RWPE2 (cell line): ENCODE measurements around the gene ASB2.

Experiments
- ATAC-seq: fragments of 200-7000 bp; cut with Tn5 transposase; 3 replicates; pipeline ENCODE4 v1.9.1; 2021; ENCODE audit warnings: low read depth
- DNase-seq: peaks from one replicate; pipeline ENCODE4 v3.0.0-alpha.2; 2020; ENCODE audit warnings: low spot score
- H3K27ac ChIP-seq: fragments of 450-650 bp; 2 replicates; pipeline ENCODE4 v1.5.1; 2017; ENCODE audit warnings: mild to moderate bottlenecking; ENCODE audit not compliant: poor library complexity, severe bottlenecking
- H3K27me3 ChIP-seq: fragments of 250-450 bp; sonication (Bioruptor Pico); 2 replicates; pipeline ENCODE4 v1.5.1; 2021; ENCODE audit warnings: mild to moderate bottlenecking, moderate library complexity; ENCODE audit not compliant: insufficient read depth, poor library complexity, severe bottlenecking
- H3K36me3 ChIP-seq: fragments of 250-450 bp; sonication (Bioruptor Pico); 2 replicates; pipeline ENCODE4 v1.5.1; 2020; ENCODE audit warnings: low read depth, mild to moderate bottlenecking, moderate library complexity
- H3K4me1 ChIP-seq: fragments of 250-450 bp; sonication (Bioruptor Pico); 2 replicates; pipeline ENCODE4 v1.5.1; 2021; ENCODE audit warnings: mild to moderate bottlenecking, moderate library complexity; ENCODE audit not compliant: insufficient read depth, poor library complexity, severe bottlenecking
- H3K4me3 ChIP-seq: fragments of 250-450 bp; sonication (Bioruptor Pico); 2 replicates; pipeline ENCODE4 v1.5.1; 2021; ENCODE audit warnings: mild to moderate bottlenecking, moderate library complexity; ENCODE audit not compliant: severe bottlenecking
- H3K9me3 ChIP-seq: fragments of 250-450 bp; sonication (Bioruptor Pico); 2 replicates; pipeline ENCODE4 v1.5.1; 2021; ENCODE audit warnings: mild to moderate bottlenecking, moderate library complexity; ENCODE audit not compliant: severe bottlenecking
- CTCF ChIP-seq: fragments of 450-650 bp; IDR thresholded peaks from one replicate; pipeline ENCODE4 v1.5.1; 2017; ENCODE audit warnings: mild to moderate bottlenecking, moderate library complexity; ENCODE audit not compliant: poor library complexity, severe bottlenecking

Gene ASB2

DNA sequence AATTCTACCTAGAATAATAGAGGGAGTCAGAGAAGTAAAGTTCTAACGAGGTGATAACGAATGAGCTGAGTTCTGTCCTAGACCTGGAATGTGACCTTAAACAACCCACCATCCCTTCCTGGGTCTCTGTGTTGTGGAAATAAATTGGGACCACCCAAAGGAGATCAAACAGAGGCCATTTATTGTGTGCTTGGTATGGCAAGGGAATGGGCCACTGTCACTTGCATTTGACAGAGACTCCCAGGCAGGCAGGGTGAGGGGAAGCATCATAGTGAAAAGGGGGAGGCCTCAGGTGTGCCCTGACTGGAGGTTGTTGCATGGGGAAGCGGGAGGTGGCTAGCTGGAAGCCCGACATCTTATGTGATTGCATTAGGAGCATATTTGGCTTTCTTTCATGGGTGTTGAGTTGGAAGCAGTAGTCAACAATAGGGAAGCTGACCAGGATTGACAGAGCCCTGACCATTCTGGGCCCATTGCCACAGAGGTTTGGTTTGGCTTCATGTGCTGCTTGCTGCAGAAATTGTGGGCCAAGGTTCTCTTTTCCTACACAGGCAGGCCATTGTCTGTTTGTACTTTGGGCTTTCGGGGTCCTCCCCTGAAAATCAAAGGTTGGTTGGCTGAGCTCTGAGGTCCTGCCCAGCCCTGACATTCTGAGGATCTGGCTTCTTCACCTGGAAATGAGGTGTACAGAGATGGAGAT, 66.8 kb downstream of the ASB2 start:
- DNase-seq (peak; percentile 48), ATAC-seq (no peak)
- Histone ChIP-seq H3K36me3 (no peaks in the 10 kb centered on the region), H3K4me1 (no peaks in the 10 kb centered on the region), H3K4me3 (no peak overlapping the region), H3K27me3 (no peaks in the 10 kb centered on the region), H3K9me3 (no peaks in the 10 kb centered on the region), H3K27ac (no peak overlapping the region)
- no peak for TF ChIP-seq CTCF

DNA sequence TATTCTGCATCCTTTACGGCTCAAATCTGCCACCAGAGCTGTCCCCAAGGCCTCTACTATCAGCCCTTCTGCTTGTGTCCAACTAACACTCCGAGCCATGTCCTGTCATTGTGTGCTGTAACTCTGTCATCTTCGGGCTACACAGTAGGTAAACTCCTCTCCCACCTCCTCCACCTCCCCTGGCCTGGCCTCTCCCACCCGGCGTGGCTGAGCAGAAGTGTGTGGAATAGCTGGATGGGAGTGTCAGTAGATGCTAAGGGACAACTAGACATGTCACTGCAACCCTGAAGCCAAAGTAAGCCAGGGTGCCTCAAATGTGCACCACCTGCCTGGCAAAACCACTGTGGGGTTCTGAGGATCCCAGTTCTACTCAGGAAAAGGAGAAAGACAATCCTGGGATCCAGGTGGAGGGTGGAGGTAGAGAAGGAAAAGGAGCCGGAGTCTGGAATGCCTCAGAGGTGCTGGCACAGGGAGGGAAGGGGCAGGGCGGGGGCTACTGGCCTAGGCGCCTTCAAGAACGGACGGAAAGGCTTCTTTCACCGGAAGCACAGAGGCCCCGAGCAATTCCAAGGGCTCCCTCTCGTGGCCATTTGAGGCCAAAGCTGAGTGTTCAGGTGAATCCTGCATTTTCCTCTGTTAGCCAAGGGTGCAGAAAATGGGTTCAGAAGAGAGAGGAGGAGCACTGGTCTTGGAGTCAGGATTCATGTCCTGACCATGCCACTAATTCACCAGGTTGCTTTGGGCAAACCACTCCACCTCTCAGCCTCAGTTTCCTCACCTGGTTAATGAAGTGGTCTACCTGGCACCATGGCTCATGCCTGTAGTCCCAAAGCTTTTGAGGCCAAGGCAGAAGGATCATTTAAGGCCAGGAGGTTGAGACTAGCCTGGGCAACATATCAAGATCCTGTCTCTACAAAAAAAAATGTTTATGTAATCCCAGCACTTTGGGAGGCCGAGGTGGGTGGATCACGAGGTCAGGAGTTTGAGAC, 69.7 kb downstream of the ASB2 start:
- peak; percentile 80 for ATAC-seq

GRCh38 chr14:93905623-93906022, 70.7 kb downstream of the ASB2 start:
- ATAC-seq (no peak), DNase-seq (no peak)
- H3K4me3 ChIP-seq: no peak overlapping the region
- no peak overlapping the region for H3K27ac ChIP-seq
- H3K9me3 ChIP-seq: no peaks in the 10 kb centered on the region
- H3K36me3 ChIP-seq: no peaks in the 10 kb centered on the region
- no peaks in the 10 kb centered on the region for H3K27me3 ChIP-seq
- no peak for TF ChIP-seq CTCF
- no peaks in the 10 kb centered on the region for H3K4me1 ChIP-seq

More for the DNA sequence above, 69.7 kb downstream of the ASB2 start:
- peak; percentile 70 for DNase-seq
- Histone ChIP-seq H3K27me3 (no peaks in the 10 kb centered on the region), H3K9me3 (no peaks in the 10 kb centered on the region), H3K4me3 (no peak overlapping the region), H3K36me3 (no peaks in the 10 kb centered on the region), H3K27ac (no peak overlapping the region), H3K4me1 (no peaks in the 10 kb centered on the region)
- TF ChIP-seq CTCF: peak; percentile 87

DNA sequence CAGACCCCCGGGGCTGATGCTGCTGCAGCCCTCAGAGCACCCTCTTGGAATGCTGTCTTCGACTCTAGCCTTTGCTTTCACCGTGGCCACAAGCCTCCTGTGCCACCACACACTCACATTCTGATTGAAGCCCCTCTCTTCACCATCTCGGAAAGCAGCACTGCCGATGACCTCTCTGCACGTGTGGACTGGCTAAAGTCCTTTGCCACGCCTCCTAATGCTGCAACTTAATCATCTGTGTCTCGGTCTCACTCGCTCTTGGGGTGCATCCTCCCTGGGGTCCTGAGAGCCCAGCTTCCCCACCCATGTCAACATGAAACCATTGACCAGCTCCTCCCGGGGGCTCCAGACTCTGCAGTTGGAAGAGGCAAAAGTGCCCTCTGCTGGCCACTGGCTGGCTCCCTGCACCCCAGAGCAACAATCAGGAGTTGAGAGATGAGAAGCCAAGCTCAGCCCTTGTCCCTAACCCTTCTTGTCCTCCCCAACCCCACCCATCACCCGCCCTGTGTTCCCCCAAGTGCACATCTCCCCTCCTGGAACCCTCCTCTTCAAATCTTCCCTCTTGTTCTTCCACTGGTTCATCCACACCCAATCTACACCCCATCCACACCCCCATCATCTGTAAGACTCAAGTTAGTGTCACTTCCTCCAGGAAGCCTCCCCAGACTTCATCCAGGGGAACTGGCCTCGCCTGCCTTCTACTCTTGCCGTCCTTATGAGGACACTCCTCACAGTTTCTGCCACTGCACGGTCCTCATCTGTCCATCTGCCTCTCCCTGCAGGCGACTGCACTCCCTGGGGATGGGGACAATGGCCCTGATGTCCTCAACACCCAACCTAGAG, 72.8 kb downstream of the ASB2 start:
- no peak for ATAC-seq
- H3K36me3 ChIP-seq: no peaks in the 10 kb centered on the region
- peak; percentile 38 for TF ChIP-seq CTCF
- H3K27me3 ChIP-seq: no peaks in the 10 kb centered on the region
- H3K27ac ChIP-seq: no peak overlapping the region
- DNase-seq: no peak
- no peak overlapping the region for H3K4me3 ChIP-seq
- no peaks in the 10 kb centered on the region for H3K4me1 ChIP-seq
- H3K9me3 ChIP-seq: no peaks in the 10 kb centered on the region
